ENCODE results near the gene POU1F1.

POU1F1 gene, protein sequence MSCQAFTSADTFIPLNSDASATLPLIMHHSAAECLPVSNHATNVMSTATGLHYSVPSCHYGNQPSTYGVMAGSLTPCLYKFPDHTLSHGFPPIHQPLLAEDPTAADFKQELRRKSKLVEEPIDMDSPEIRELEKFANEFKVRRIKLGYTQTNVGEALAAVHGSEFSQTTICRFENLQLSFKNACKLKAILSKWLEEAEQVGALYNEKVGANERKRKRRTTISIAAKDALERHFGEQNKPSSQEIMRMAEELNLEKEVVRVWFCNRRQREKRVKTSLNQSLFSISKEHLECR

DNA sequence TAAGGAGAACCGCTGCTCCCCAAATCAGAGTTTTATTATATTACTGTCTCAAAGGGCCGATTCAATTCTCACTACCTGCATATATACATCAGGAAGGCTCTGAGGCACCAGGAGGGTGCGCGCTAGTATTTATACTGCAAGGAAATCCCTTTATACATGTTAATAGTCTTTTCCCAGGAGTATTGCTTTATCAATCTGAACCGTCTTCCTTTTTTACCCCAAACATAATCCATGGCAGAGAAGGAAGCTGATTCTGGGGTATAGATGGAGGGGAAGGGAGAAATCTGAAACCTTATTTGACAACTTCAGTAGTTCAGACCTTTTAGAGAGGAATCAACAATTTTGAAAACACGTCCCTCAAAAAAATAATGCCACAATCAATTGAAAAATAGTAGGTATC is at the start of gene POU1F1:
TSS of gene POU1F1 (minus strand) at position 101 of the 400 bp plus-strand sequence. CDS start 122 bp downstream, outside the sequence.
- in situ Hi-C loops (cut with HindIII; ENCODE audit: low sequenced_read_pairs) = no loop called here
- DNase-seq (ENCODE audit: low read depth, low spot score) = no peak
- TF ChIP-seq, protein P1, sequence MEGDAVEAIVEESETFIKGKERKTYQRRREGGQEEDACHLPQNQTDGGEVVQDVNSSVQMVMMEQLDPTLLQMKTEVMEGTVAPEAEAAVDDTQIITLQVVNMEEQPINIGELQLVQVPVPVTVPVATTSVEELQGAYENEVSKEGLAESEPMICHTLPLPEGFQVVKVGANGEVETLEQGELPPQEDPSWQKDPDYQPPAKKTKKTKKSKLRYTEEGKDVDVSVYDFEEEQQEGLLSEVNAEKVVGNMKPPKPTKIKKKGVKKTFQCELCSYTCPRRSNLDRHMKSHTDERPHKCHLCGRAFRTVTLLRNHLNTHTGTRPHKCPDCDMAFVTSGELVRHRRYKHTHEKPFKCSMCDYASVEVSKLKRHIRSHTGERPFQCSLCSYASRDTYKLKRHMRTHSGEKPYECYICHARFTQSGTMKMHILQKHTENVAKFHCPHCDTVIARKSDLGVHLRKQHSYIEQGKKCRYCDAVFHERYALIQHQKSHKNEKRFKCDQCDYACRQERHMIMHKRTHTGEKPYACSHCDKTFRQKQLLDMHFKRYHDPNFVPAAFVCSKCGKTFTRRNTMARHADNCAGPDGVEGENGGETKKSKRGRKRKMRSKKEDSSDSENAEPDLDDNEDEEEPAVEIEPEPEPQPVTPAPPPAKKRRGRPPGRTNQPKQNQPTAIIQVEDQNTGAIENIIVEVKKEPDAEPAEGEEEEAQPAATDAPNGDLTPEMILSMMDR (IDR thresholded peaks at IDR 0.05; ENCODE audit: low read depth, low read length) = no peak

DNA sequence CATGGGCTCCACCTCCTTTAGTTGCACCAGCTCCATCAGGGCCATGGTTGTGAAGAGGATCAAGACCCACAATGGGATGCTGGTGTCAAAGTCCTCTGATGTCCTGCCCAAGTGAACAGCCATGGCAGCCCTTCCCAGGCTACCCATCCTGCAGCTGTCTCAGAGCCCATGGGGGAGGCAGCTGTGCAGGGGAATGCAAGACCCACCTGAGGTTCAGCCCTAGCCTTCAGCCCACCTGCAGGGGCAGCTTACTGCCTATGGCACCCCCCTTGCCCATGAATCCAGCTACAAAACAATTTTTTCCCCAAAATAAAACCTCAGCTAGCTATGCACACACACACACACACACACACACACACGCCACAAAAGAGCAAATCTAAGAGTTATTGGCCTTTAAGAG is 48.2 kb upstream of the POU1F1 start:
- DNase-seq (ENCODE audit: low read depth, low spot score) = no peak
- no peak overlapping the region for H3K4me3 ChIP-seq (ENCODE audit: low read depth, low read length)
- TF ChIP-seq, protein P1 (IDR thresholded peaks at IDR 0.05; ENCODE audit: low read depth, low read length) = no peak
- in situ Hi-C loops (cut with HindIII; ENCODE audit: low sequenced_read_pairs) = no loop called here

More for the DNA sequence above, at the start of gene POU1F1:
- no peak within 1 kb of the TSS for H3K4me3 ChIP-seq (ENCODE audit: low read depth, low read length)

DNA sequence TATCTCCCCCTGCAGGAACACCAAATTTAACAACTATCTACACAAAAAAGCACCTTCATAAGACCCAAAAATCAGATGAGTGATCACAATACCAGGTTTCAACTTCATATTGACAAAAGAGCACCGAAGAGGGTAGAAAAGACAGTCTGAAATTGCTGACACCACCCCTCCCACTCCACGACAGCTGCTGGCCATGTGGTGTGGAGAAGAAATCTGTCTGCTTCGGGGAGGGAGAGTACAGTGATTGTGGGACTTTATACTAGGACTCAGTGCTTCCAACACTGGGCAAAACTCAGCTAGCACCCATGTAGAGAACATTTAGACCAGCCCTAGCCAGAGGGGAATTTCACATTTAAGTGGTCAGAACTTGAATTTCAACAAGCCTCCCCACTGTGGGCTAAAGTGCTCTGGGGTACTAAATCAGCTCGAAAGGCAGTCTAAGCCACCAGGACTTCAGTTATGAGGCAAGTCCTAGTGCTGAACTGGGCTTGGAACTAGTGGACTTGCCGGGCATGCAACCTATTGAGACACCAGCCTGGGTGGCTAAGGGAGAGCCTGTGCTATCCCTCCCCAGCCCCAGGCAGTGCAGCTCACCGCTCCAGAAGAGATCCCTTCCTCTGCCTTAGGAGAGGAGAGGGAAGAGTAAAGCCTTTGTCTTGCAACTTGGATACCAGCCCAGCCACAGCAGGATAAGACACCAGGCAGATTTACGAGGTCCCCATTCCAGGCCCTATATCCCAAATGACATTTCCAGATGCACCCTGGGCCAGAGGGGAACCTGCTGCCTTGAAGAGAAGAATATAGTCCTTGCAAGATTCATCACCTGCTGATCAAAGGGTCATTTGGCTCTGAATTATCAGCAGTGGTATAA is 44.6 kb upstream of the POU1F1 start:
- H3K4me3 ChIP-seq (ENCODE audit: low read depth, low read length) = no peak overlapping the region
- in situ Hi-C loops (cut with HindIII; ENCODE audit: low sequenced_read_pairs) = no loop called here
- no peak for DNase-seq (ENCODE audit: low read depth, low spot score)
- TF ChIP-seq, protein P1 (IDR thresholded peaks at IDR 0.05; ENCODE audit: low read depth, low read length) = no peak

DNA sequence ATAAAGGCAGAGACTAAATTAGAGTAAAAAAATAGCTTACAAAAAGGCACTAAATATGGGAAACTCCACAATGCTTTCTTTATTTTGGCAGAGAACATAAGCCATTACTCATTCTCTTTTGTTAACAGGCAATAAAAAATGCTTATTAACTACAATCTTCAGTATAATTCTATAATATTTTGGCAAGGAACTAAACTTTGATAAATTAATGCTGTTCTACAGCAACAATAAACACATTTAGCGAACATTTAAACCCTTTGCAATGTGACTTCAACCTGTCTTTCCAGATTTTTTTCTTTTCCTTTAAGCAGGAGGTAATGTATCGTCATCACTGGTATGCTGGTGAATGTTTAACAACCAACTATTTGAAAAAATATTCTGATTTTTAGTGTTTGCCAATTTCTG is 42.2 kb upstream of the POU1F1 start:
- no peak for DNase-seq (ENCODE audit: low read depth, low spot score)
- TF ChIP-seq, protein P1 (IDR thresholded peaks at IDR 0.05; ENCODE audit: low read depth, low read length) = no peak
- no peak overlapping the region for H3K4me3 ChIP-seq (ENCODE audit: low read depth, low read length)
- in situ Hi-C loops (cut with HindIII; ENCODE audit: low sequenced_read_pairs) = no loop called here

DNA sequence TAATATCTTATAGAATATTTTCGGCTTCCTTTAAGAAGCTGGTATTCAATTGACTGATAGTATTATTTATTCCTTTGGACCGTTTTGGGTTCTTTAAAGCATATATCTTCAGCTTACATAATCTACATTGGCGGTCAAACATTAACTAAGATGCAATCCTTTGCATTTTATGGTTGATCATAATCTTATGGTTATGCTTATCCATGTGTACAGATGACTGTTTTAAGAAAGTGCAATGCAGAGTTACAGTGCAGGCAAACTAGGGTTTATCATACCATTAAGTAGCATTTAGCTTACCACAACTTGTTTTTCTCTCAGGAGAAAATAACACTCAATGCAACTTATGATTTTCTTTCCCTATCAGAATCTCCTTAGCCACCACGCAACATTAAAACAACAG is 41.4 kb upstream of the POU1F1 start:
- no peak overlapping the region for H3K4me3 ChIP-seq (ENCODE audit: low read depth, low read length)
- TF ChIP-seq, protein P1 (IDR thresholded peaks at IDR 0.05; ENCODE audit: low read depth, low read length) = no peak
- in situ Hi-C loops (cut with HindIII; ENCODE audit: low sequenced_read_pairs) = no loop called here
- no peak for DNase-seq (ENCODE audit: low read depth, low spot score)

DNA sequence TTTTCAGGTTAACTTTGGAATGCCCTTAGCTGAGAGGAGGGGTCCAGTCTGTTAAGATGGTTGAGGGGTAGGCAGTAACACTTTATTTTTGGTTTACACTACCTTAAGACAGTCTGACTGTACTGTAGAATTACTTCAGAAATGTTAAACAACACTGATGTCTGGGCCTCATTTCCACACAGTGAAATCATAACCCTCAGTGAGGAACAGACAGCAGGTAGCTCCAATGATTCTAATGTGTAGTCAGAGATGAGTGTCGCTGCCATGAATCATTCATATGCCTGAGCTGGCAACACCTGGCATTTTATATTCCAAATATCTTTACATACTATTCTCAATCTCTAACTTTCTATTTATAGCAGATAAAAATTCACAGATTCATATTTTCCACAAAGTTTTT is 37.3 kb upstream of the POU1F1 start:
- TF ChIP-seq, protein P1 (IDR thresholded peaks at IDR 0.05; ENCODE audit: low read depth, low read length) = no peak
- H3K4me3 ChIP-seq (ENCODE audit: low read depth, low read length) = no peak overlapping the region
- in situ Hi-C loops (cut with HindIII; ENCODE audit: low sequenced_read_pairs) = no loop called here
- no peak for DNase-seq (ENCODE audit: low read depth, low spot score)
